Mesothelial cell of epicardium (in vitro differentiated cells): ENCODE data around the gene GALNT18. TPM values are rescaled to one million over a fixed set of nuclear protein-coding genes. Genes with fewer than 3 reads are reported as not detected.

Source experiments
- DNase-seq, 2 experiments: peaks; one replicate each; pipeline ENCODE4 v3.0.0; 2021; ENCODE audit warnings: low spot score in 2 of 2; ENCODE audit not compliant: unreplicated experiment in 2 of 2
- H3K27ac Mint-ChIP-seq: 2 replicates; pipeline ENCODE4 v1.8.0; 2021; ENCODE audit warnings: mixed read lengths
- H3K27me3 Mint-ChIP-seq: 2 replicates; pipeline ENCODE4 v1.8.0; 2021; ENCODE audit warnings: low read depth, mixed read lengths
- H3K36me3 Mint-ChIP-seq: 2 replicates; pipeline ENCODE4 v1.8.0; 2021; ENCODE audit warnings: mixed read lengths
- H3K4me1 Mint-ChIP-seq: 2 replicates; pipeline ENCODE4 v1.8.0; 2021; ENCODE audit warnings: mixed read lengths
- H3K4me3 Mint-ChIP-seq: 2 replicates; pipeline ENCODE4 v1.8.0; 2021; ENCODE audit warnings: mild to moderate bottlenecking, moderate library complexity, mixed read lengths
- H3K9me3 Mint-ChIP-seq: 2 replicates; pipeline ENCODE4 v1.8.0; 2021; ENCODE audit warnings: mixed read lengths
- CTCF ChIP-seq: fragments of 200-600 bp; sonication (generic); IDR thresholded peaks from one replicate; pipeline ENCODE4 v1.5.0; 2021; ENCODE audit warnings: antibody characterized with exemption; ENCODE audit not compliant: unreplicated experiment
- total RNA-seq: library from RNA; stranded (reverse); gene quantifications from 3 replicates; pipeline ENCODE4 v1.2.1, GENCODE V29; 2021

GALNT18 gene
- total RNA-seq, 1 donor from 2014 or later = 4.2 TPM

- Mint-ChIP-seq H3K36me3 (no peaks in the 10 kb centered on the region), H3K4me1 (no peaks in the 10 kb centered on the region), H3K27ac (no peak overlapping the region), H3K9me3 (peaks cover 11% of the 10 kb centered on the region), H3K27me3 (peaks cover 9% of the 10 kb centered on the region), H3K4me3 (no peak overlapping the region)
- TF ChIP-seq CTCF = no peak
- no peak for DNase-seq
These were observed 250.9 kb downstream of the GALNT18 start for GRCh38 chr11:11370962-11371303.

GRCh38 chr11:11370255-11370961, 251.4 kb downstream of the GALNT18 start:
- H3K27ac Mint-ChIP-seq = no peak overlapping the region
- peaks cover 7% of the 10 kb centered on the region for H3K27me3 Mint-ChIP-seq
- no peak for TF ChIP-seq CTCF
- H3K9me3 Mint-ChIP-seq = peaks cover 11% of the 10 kb centered on the region
- no peaks in the 10 kb centered on the region for H3K4me1 Mint-ChIP-seq
- no peaks in the 10 kb centered on the region for H3K36me3 Mint-ChIP-seq
- H3K4me3 Mint-ChIP-seq = no peak overlapping the region
- DNase-seq = no peak

DNA sequence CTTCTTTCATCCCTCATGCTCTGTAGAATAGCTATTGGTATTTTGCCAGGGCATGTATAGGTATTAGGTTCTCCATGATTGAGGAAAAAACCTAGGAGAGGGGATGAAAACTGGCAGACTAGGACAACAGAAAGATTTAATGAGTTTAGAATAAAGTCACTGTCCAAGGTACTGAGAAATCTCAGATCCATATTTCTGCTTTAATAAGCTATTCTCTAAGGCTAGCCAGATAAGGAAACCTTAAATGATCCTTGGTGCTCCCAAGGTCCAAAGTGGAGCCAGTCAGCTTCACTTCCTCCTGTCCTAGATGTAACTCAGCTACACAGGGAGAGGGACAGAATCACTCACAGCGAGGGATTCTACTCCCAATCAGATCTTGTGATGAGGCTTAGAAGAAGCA, 255.0 kb downstream of the GALNT18 start:
- no peak for TF ChIP-seq CTCF
- Mint-ChIP-seq H3K9me3 (peaks cover 11% of the 10 kb centered on the region), H3K4me3 (no peak overlapping the region), H3K36me3 (no peaks in the 10 kb centered on the region), H3K27me3 (peaks cover 5% of the 10 kb centered on the region), H3K27ac (no peak overlapping the region), H3K4me1 (no peaks in the 10 kb centered on the region)
- DNase-seq = no peak

DNA sequence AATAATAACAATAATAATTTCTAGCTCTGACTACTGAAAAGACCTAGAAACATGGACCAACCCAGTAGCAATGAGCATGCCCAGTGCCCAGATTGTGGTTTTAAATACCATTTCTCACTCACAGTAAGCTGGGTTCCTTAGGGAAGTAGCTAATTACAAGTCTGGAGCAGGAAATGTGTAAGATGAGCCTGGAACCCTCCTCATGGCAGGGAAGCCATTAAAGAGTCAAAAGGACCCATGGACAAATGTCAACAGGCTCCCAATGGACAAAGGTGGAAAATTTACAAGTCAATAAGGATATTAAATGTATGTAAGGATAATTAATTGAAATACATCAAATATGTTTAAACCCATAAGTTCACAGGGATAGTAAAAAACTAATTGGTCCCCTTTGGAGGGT, 258.1 kb downstream of the GALNT18 start:
- peaks cover 9% of the 10 kb centered on the region for H3K9me3 Mint-ChIP-seq
- DNase-seq = no peak
- no peak for TF ChIP-seq CTCF
- H3K36me3 Mint-ChIP-seq = no peaks in the 10 kb centered on the region
- H3K4me3 Mint-ChIP-seq = no peak overlapping the region
- peaks cover 4% of the 10 kb centered on the region for H3K4me1 Mint-ChIP-seq
- H3K27ac Mint-ChIP-seq = no peak overlapping the region
- peaks cover 5% of the 10 kb centered on the region for H3K27me3 Mint-ChIP-seq

DNA sequence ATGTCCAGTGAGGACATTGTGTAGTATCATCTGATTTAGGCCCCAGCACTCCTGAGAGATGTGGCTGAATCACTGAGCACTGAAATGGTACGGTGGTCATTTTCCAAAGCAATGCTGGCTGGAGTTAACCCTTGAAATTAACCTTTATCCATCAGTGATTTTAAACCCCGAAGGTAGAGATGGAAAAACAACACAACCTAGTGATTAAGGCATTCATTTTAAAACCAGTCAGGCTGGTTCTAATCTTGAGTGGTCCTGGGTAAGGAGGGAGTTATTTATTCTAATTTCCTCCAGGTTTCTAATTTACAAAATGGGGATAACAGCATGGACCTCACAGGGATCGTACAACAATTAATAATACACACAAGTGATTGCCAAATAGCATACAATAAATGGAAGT, 262.2 kb downstream of the GALNT18 start:
- H3K27me3 Mint-ChIP-seq = peaks cover 23% of the 10 kb centered on the region
- H3K27ac Mint-ChIP-seq = no peak overlapping the region
- DNase-seq = no peak

More for the DNA sequence above, 262.2 kb downstream of the GALNT18 start:
- TF ChIP-seq CTCF = no peak
- H3K4me1 Mint-ChIP-seq = peaks cover 4% of the 10 kb centered on the region
- H3K36me3 Mint-ChIP-seq = no peaks in the 10 kb centered on the region
- H3K9me3 Mint-ChIP-seq = no peaks in the 10 kb centered on the region
- H3K4me3 Mint-ChIP-seq = no peak overlapping the region
